ENCODE measurements around the gene LRIG3. TPM values are rescaled to one million over a fixed set of nuclear protein-coding genes. Genes with fewer than 3 reads are reported as not detected.

The LRIG3 gene
- total RNA-seq, 1 donor from 2014 or later, result 75.3 TPM

GRCh38 chr12:58931518-58931917 lies 11.2 kb upstream of the LRIG3 start:
- peaks cover 12% of the 10 kb centered on the region for H3K4me1 Mint-ChIP-seq (ENCODE audit: low read depth)

GRCh38 chr12:58930770-58931324 lies 10.5 kb upstream of the LRIG3 start:
- peaks cover 3% of the 10 kb centered on the region for H3K27me3 Mint-ChIP-seq
- TF ChIP-seq CTCF (IDR thresholded peaks at IDR 0.05; ENCODE audit: unreplicated experiment), result no peak
- no peaks in the 10 kb centered on the region for H3K36me3 Mint-ChIP-seq (ENCODE audit: insufficient read depth)
- DNase-seq (ENCODE audit: low spot score, unreplicated experiment), result no peak
- no peak overlapping the region for H3K4me3 Mint-ChIP-seq (ENCODE audit: low read depth)
- H3K27ac Mint-ChIP-seq, result no peak overlapping the region
- H3K9me3 Mint-ChIP-seq (ENCODE audit: low read depth), result peaks cover 10% of the 10 kb centered on the region
- peaks cover 14% of the 10 kb centered on the region for H3K4me1 Mint-ChIP-seq (ENCODE audit: low read depth)

More at GRCh38 chr12:58931518-58931917, 11.2 kb upstream of the LRIG3 start:
- H3K36me3 Mint-ChIP-seq (ENCODE audit: insufficient read depth), result no peaks in the 10 kb centered on the region
- peaks cover 10% of the 10 kb centered on the region for H3K9me3 Mint-ChIP-seq (ENCODE audit: low read depth)
- no peak overlapping the region for H3K4me3 Mint-ChIP-seq (ENCODE audit: low read depth)
- DNase-seq (ENCODE audit: low spot score, unreplicated experiment), result no peak
- TF ChIP-seq CTCF (IDR thresholded peaks at IDR 0.05; ENCODE audit: unreplicated experiment), result no peak
- H3K27me3 Mint-ChIP-seq, result peaks cover 3% of the 10 kb centered on the region
- no peak overlapping the region for H3K27ac Mint-ChIP-seq

- no peak for TF ChIP-seq CTCF (IDR thresholded peaks at IDR 0.05; ENCODE audit: unreplicated experiment)
- Mint-ChIP-seq H3K27ac (no peak overlapping the region), H3K4me3 (ENCODE audit: low read depth) (no peak overlapping the region), H3K27me3 (peaks cover 3% of the 10 kb centered on the region), H3K4me1 (ENCODE audit: low read depth) (peaks cover 41% of the 10 kb centered on the region), H3K9me3 (ENCODE audit: low read depth) (peaks cover 10% of the 10 kb centered on the region), H3K36me3 (ENCODE audit: insufficient read depth) (no peaks in the 10 kb centered on the region)
- no peak for DNase-seq (ENCODE audit: low spot score, unreplicated experiment)
These were observed 6.8 kb upstream of the LRIG3 start for GRCh38 chr12:58927120-58927519.

- Mint-ChIP-seq H3K4me1 (ENCODE audit: low read depth) (peaks cover 42% of the 10 kb centered on the region), H3K4me3 (ENCODE audit: low read depth) (no peak overlapping the region), H3K27me3 (peaks cover 3% of the 10 kb centered on the region), H3K36me3 (ENCODE audit: insufficient read depth) (no peaks in the 10 kb centered on the region), H3K9me3 (ENCODE audit: low read depth) (peaks cover 7% of the 10 kb centered on the region), H3K27ac (no peak overlapping the region)
- no peak for DNase-seq (ENCODE audit: low spot score, unreplicated experiment)
- TF ChIP-seq CTCF (IDR thresholded peaks at IDR 0.05; ENCODE audit: unreplicated experiment), result no peak
These were observed 6.3 kb upstream of the LRIG3 start for GRCh38 chr12:58926586-58926985.

GRCh38 chr12:58925751-58926150 lies 5.4 kb upstream of the LRIG3 start:
- H3K27ac Mint-ChIP-seq, result peak overlapping the region; percentile 88
- no peaks in the 10 kb centered on the region for H3K36me3 Mint-ChIP-seq (ENCODE audit: insufficient read depth)
- H3K4me3 Mint-ChIP-seq (ENCODE audit: low read depth), result no peak overlapping the region
- H3K9me3 Mint-ChIP-seq (ENCODE audit: low read depth), result no peaks in the 10 kb centered on the region
- TF ChIP-seq CTCF (IDR thresholded peaks at IDR 0.05; ENCODE audit: unreplicated experiment), result no peak
- peaks cover 48% of the 10 kb centered on the region for H3K4me1 Mint-ChIP-seq (ENCODE audit: low read depth)
- peaks cover 3% of the 10 kb centered on the region for H3K27me3 Mint-ChIP-seq
- DNase-seq (ENCODE audit: low spot score, unreplicated experiment), result no peak
